ENCODE data around the gene CPE.
A peak's percentile ranks its signal among the peaks of the same experiment; 100 is the strongest.

Gene CPE

DNA sequence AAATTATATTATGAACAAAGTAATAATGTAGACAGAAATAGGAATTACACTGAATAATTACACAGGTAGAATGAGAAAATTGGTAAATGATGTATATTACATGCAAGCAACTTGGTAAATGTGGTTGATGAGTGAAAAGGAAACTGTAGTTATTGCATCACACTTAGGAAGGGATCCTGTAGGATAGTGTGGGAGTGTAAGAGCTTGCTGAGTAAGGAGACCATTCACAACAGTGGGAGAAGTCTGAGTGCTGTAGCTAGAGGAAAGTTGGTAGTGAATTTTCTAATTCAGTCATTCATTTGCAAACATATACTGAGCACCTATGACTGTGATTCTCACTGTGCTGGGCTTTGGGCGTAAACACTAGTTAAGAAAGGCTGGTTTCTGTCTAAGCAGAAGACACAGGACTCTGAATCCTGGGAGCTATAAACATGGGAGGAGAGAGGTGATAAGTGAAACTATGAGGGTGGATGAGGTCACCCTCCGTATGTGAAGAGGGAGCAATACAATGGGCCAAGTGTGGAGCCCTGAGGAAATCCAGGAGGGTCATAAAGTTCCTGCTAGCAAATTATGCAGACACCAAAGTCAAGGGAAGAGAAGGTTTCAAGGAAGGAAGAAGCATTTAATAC lies 14.2 kb upstream of the CPE start:
- no peak for DNase-seq (ENCODE audit: low read depth in 2 of 2)

- no peak for DNase-seq (ENCODE audit: low read depth in 2 of 2)
Observed at GRCh38 chr4:165367040-165367439, 11.8 kb upstream of the CPE start.

DNA sequence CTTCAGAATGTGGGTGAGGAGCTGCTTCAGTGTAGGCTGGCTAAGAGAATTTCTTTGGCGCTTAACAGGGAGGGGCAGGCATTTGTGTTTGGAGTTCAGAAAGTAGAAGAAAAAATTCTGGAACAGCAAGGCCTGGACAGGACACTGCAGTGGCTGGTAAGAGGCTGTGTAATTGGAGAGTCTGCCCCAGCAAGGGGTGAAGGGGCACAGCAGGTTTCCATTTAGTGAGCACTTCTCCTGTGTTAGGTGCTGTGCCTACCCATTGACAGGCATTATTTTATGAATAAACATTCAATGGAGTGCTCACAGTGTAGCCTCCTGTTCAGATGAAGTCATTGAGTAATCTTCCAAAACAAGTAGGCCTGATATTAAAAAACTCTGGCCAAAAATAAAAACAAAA lies 10.7 kb upstream of the CPE start:
- DNase-seq (ENCODE audit: low read depth in 2 of 2) = no peak

GRCh38 chr4:165368567-165368966 lies 10.2 kb upstream of the CPE start:
- no peak for DNase-seq (ENCODE audit: low read depth in 2 of 2)

DNA sequence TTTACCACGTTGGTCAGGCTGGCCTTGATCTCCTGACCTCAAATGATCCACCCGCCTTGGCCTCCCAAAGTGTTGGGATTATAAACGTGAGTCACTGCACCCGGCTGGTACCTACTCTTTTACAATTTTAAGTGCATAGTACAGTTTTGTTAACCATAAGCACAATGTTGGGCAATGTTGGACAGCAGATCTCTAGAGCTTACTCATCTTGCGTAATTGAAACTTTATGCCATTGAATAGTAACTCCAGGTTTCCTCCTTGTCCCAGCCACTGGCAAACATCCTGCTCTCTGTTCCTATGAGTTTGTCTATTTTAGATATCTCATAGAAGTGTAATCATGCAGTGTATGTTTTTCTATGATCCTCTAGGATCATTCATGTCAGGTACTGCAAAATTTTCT lies 9.3 kb upstream of the CPE start:
- DNase-seq (ENCODE audit: low read depth in 2 of 2) = no peak

DNA sequence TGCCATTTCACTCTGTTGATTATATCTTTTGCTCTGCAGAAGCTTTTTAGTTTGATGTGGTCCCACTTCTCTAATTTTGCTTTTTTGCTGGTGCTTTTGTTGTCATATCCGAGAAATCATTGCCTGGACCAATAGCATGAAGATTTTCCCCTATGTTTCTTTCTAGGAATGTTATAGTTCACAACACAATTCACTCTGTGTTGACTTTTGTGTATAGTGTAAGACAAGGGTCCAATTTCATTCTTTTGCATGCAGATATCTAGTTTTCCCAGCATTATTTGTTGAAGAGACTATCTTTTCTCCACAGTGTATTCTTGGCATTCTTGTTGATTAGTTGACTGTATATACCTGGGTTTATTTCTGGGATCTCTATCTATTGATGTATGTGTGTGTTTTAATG lies 8.3 kb upstream of the CPE start:
- no peak for DNase-seq (ENCODE audit: low read depth in 2 of 2)

- no peak for DNase-seq (ENCODE audit: low read depth in 2 of 2)
Observed at GRCh38 chr4:165375465-165375864, 3.3 kb upstream of the CPE start.

DNA sequence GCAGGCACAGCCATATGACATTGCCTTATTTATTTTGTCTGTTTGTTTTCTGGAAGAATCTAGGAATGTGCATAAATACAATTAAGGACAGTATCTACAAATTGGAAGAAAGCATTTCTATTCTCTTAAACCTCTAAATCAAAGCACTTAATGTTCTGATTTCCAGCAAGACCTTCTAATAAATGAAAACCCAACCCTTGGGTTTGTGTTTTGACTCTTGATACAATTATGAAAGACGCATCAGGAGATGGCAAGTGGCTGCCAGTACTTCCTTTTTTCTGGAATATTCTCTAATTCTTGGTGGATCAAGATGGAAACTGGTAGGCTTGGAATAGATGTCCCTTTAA lies 437 bp upstream of the CPE start:
- no peak for DNase-seq (ENCODE audit: low read depth in 2 of 2)

- DNase-seq (ENCODE audit: low read depth in 2 of 2) = no peak
Observed at GRCh38 chr4:165379678-165380064, 863 bp downstream of the CPE start.

- DNase-seq (ENCODE audit: low read depth in 2 of 2) = no peak
Observed at GRCh38 chr4:165380805-165381204, 2.0 kb downstream of the CPE start.

- no peak for DNase-seq (ENCODE audit: low read depth in 2 of 2)
Observed at GRCh38 chr4:165381821-165382373, 3.1 kb downstream of the CPE start.

GRCh38 chr4:165382640-165383039 lies 3.8 kb downstream of the CPE start:
- no peak for DNase-seq (ENCODE audit: low read depth in 2 of 2)

GRCh38 chr4:165383591-165384073 lies 4.8 kb downstream of the CPE start:
- no peak for DNase-seq (ENCODE audit: low read depth in 2 of 2)

GRCh38 chr4:165384186-165384585 lies 5.4 kb downstream of the CPE start:
- no peak for DNase-seq (ENCODE audit: low read depth in 2 of 2)

- peak; percentile 68 to 75 for DNase-seq (ENCODE audit: low read depth in 2 of 2)
Observed at GRCh38 chr4:165384598-165384997, 5.8 kb downstream of the CPE start.

DNA sequence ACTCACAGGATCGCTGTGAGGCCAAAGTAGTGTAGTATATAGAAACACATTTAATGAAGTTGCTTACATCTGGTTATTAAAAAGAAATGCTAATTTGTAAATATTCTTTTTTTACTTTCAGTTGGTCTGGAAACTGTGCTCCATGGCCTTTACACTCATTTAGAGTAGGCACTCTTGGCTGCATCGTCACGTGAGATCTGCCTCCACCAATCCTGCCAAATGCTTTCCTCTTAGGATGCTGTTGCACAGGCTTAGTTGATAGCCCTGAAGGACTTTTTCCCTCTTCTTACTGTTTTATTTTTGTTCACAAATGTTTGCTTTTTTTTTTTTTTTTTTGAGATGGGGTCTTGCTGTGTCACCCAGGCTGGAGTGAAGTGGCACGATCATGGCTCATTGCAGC lies 6.3 kb downstream of the CPE start:
- no peak for DNase-seq (ENCODE audit: low read depth in 2 of 2)

DNA sequence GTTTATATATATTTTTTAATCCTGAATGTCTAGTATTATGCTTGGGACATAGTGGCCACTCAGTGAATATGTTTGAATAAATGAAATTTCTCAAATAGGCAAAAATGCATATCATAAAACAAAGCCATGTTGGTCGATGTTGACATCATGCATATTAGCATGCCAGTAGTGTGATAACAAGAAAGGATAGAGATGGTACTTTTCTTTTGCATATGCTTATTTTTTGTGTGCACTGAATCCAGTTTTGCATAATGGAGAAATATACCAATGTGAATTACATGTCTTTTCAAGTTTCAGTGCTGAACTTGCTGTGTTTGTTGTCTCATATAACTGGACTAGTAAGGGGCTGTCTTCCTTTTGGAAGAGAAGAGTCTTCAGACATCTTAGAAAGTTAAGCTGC lies 7.5 kb downstream of the CPE start:
- DNase-seq (ENCODE audit: low read depth in 2 of 2) = no peak

DNA sequence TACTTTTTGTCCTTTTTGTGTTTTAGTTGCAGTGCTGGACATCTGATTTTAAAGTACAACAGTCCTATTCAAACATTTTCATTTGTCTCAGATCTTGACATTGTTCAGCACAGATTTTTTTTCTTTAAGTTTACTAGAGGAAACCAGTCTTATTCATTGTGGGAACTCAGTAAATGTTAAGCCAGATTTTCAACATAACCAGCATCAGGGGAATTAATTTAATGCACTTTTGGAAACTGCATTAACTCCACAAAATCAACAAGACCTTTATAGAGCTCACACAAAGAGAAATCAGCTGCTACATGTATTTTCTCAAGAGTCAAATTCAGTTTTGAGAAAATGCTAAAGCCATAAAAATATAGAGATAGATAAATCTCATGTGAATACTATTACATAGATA lies 9.9 kb downstream of the CPE start:
- DNase-seq (ENCODE audit: low read depth in 2 of 2) = no peak

DNA sequence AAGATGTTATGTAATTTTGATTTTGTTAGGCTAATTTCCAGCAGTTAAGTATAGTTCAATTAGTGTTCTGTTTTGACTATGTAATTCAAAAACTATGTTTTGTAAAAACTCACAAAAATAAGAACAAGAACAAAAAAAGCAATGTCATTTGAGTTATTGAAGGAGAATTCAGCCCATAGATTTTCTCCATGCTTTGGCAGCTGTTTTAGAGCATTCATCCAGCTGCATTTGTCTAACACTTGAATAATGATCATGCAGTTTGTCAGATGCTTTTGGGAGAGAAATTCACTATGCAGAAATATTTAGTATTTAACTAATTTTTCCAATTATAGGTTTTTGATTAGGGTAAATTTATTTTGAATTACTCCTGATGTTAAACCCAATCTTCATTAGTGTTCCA lies 14.2 kb downstream of the CPE start:
- DNase-seq (ENCODE audit: low read depth in 2 of 2) = no peak

DNA sequence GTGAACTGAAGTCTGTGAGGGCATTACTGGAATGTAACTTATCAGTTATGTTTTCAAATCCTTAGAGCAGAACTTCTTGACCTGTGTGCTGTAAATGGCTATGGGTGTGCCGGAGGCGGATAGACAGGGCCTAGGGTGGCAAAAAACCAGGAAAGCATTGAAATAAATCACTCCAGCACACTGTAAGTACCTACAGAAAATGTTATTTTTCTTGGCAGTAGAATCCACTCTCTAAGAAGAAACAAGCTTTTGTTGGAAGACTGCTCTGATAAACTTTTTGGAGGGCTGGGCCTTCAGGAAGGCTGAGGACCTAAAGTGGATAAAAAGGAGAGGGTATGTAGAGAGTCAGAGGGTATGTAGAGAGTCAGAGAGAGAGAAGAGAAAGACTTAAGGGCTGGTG lies 14.9 kb downstream of the CPE start:
- no peak for DNase-seq (ENCODE audit: low read depth in 2 of 2)

DNA sequence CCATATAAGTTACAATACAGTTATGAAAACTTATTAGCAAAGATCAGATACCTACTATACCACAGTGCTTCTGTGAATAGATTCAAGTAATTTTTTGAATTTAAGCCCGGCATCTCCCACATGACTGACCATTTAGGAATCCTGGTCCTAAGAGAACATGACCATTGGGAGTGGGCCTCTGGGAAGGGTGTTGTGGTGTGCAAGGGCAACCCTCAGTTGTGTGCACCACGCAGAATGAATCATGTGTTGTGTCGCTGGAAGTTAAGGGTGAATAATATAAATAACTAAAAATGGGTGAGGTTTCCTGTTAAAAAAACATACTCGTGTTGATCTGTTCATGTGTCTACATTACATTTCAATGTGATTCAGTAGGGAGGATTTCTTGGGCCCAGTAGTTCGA lies 15.5 kb downstream of the CPE start:
- DNase-seq (ENCODE audit: low read depth in 2 of 2) = no peak

DNA sequence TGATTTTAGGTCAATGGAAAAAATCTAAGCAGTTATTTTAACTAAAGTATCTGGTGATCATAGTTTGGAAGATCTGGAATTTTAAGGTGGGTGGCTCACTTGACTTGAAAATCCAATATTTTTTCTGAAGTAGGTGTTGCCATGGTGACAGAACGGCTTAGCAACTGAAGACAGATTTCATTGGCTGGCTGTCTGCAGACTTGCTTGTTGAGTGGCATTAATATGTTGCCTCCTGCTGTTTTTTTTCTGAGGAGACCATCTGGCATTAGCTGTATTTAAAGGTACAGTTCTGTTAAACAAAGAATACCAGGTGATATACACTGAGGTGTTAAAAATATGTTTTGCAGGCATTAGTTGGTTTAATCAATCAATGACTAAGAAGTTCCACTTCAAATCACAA lies 19.8 kb downstream of the CPE start:
- no peak for DNase-seq (ENCODE audit: low read depth in 2 of 2)

DNA sequence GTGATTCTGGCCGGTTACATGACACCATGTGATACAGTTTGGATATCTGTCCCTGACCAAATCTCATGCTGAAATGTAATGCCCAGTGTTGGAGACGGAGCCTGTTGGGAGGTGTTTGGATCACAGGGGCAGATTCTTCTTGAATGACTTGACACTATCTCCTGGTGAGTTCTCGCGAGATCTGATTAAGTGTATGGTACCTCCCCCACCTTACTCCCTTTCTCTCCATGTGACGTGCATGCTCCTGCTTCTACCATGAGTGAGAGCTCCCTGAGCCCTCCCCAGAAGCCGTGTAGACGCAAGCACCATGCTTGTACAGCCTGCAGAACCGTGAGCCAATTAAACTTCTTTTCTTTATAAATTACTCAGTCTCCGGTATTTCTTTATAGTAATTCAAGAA lies 23.6 kb downstream of the CPE start:
- DNase-seq (ENCODE audit: low read depth in 2 of 2) = no peak

DNA sequence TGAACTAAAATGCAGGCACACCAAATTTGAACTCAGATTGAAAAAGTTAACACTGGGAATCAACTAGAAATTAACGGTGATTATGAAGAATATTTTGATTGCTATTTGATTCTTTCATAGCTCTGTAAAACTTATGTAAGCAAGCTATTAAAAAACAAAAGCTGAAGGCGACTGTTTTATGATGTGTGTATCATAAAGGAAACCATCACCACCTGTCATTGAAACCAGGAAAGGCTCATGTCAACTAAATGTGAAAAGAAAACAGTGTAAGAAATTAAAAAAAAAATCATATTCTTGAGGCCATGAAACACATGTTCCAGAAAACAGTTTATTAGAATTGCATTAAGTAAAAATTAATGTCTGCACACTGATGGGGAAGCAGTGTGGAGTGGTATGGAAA lies 24.2 kb downstream of the CPE start:
- DNase-seq (ENCODE audit: low read depth in 2 of 2) = no peak

Measured in fibroblast of skin of left biceps (primary cell).